Loucy (cell line): ENCODE data around the gene SLCO2B1.

Experiments
- EZH2phosphoT487 ChIP-seq: fragments of 200-600 bp; IDR thresholded peaks from 2 replicates; pipeline ENCODE4 v1.6.1; 2018; ENCODE audit warnings: antibody characterized with exemption, mild to moderate bottlenecking, moderate library complexity, borderline replicate concordance
- TF ChIP-seq, protein P1 (sequence below): fragments of 200-600 bp; sonication (generic); conservative IDR thresholded peaks from 2 replicates; pipeline ENCODE4 v1.5.1; 2014; ENCODE audit warnings: mild to moderate bottlenecking, antibody characterized with exemption, low read length

DNA sequence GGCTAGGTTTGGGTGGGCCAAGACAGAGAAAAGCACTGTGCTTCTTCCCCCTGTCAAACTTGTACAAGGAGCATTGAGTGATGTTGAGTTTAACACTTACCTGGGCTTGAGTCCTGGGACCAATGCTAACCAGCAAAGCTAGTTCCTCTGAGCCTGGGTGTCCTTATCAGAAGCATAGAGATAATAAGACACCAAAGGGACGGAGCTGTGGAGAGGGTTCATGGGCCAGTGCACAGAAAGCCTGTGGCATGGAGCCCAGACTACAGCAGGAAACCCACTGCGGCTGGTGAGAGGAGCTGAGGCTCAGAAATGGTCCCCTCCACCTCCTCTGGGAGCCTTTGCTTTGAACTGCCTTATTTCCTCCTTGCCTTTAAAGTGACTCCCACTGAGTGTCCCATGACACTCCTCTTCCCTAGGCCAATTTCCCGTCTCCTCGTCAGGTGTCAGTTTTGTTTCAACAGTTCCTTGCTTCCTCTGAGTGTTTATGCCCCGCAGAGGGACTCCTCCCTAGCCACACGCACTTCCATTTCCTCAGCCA lies 9.4 kb downstream of the SLCO2B1 start:
- TF ChIP-seq, protein P1, sequence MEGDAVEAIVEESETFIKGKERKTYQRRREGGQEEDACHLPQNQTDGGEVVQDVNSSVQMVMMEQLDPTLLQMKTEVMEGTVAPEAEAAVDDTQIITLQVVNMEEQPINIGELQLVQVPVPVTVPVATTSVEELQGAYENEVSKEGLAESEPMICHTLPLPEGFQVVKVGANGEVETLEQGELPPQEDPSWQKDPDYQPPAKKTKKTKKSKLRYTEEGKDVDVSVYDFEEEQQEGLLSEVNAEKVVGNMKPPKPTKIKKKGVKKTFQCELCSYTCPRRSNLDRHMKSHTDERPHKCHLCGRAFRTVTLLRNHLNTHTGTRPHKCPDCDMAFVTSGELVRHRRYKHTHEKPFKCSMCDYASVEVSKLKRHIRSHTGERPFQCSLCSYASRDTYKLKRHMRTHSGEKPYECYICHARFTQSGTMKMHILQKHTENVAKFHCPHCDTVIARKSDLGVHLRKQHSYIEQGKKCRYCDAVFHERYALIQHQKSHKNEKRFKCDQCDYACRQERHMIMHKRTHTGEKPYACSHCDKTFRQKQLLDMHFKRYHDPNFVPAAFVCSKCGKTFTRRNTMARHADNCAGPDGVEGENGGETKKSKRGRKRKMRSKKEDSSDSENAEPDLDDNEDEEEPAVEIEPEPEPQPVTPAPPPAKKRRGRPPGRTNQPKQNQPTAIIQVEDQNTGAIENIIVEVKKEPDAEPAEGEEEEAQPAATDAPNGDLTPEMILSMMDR: no peak
- no peak for TF ChIP-seq EZH2phosphoT487
